Brain pericyte (primary cell): ENCODE measurements around the gene PHC2.

Source experiments
- DNase-seq: peaks from one replicate; pipeline ENCODE4 v3.0.0-alpha.2; 2012; ENCODE audit warnings: low read depth, low spot score

The PHC2 gene

DNA sequence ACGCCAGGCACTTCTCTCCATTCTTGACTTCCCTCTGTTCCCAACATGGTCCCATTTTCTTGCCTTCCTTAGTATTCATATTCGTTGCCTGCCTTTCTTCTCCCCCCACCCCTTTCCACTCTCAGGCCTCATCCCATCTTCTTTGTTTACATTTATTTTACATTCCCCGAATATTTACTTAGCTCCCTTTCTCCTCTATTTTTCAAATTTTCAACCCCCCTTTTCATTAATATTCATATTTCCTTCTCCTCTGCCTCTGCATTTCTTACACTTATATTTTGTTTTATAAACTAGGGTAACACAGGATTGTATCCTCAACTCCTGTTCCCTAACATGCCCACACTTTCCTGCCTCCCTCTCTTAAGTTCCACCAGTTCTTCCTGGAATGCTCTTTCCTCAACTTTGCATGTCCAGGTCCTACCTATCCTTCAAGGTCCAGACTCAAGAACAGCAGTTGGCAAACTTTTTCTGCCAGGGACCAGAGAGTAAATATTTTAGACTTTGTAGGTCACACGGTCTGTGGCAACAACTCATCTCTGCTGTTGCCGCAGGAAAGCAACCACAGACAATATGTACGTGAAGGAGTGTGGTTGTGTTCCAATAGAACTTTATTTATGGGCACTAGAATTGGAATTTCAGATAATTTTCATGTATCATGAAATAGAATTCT, 80.1 kb downstream of the PHC2 start:
- DNase-seq = no peak

DNA sequence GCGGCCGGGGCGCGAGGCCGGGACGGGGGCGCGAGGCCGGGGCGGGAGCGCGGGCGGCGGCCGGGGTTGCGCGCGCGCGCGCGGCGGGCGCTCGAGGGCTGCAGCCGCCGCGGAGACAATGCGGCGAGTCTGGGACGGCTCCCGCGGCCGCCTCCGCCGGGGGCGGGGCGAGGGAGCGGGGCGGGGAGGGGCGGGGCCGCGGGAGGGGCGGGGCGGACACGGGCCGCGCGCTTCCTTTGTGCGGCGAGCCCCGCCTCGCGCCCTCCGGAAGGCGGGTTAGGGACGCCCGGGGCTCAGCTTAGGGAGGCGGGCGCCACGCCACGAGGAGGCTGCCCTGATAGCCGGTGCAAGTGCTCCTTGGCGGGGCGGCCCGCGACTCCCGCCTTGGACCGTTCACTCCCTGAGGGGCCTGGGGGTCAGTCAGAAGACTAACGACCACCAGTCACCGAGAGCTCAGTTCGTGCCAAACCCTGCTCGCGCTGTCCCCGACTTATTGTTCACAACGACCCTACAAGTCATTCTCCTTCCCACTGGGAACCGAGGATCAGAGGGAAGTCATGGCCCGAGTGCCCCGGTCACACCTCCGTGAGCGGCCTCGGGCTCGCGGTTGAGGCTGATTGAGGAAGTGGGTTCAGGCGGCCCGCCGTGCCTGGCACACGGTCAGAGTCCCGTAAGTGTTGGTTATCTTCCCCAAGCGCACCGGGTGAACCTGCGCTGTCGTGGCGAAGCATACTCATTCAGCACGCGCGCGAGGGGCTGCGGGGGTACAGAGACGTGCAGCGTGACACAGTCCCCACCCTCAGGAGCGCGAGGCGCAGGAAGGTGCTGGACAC, 80.9 kb downstream of the PHC2 start:
- no peak for DNase-seq

DNA sequence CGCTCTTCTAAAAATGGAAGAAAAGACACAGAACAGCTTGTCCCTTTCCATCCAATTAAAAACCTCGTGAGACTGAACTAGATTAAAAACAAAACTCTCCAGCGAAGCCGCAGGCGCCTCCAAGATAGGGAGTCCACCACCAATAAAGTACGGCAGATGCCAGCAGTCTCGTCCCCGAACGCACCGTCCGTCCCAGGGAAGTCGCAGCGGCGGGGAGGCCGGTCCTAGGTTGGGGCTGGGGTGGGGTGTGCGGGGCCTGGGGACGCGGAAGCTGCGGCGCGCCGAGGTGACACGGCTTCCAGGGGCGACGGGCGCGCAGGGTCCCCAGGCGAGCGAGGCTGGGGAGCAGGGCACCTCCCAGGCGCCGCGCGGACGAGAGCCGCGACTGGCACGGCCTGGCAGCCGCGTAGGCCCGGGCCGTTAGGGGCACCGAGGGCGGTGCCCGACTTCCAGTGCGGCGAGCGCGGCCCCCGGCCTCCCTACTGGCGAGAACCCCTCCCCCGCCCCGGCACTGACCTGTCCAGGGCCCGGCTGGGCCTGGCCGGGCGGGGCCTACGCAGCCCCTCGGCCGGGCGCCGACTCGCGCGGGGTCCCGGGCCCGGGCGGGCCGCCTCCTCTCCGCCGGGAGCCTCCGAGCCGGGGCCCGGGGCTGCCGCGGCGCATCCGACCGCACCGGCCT, 81.7 kb downstream of the PHC2 start:
- no peak for DNase-seq

DNA sequence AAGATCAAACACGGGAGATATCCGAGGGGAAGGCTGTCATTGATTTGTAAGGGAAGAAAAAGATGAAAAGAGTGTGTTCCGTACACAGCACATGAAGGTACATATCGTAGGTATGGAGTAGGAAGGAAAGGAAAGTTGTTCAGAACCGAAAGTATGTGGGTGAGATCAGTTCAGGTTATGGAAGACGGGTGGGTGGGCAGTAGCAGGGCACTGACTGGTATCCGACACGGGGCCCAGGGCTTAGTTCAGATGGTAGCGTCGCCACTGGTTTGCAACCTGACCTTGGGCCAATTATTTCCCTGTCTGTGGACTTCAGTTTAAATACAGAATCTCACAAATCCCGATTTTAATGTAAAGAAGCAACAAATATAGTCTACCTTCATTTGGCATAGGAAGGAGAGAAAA, 82.2 kb downstream of the PHC2 start:
- DNase-seq = no peak

DNA sequence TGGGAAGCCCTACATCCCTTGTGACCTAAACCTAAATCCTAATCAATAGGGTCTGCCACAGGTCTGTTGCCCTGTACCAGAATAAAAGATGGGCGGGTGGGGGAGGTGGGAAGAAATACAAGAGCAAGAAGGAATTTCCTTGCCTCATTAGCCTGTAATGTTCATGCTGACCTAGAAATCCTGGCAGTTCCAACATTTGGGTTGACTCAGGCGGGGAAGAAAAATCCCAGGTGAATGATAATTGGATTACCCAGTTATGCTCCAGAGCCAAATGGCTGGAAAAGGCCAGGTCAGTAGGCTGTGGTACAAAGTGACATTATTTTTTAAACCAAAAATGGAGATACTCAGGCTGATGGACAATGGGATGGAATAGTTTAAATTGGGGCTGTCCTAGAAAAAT, 82.7 kb downstream of the PHC2 start:
- no peak for DNase-seq

DNA sequence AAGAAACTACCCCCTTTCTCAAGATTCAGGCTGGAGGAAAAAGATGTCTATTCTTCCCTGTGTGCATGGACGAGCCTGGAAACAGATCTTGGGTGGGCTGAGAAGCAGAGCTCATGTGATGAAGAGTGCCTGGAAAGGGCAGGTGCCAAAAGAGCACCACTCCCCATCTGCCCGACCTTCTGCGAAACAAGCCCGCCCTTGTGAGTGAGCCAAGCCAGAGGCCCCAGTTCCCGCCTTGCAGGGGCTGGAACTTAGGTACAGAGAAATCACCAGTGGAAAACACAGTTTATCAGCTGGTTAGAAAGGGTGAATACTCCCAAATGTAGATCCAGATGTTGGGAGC, 83.3 kb downstream of the PHC2 start:
- DNase-seq = no peak

DNA sequence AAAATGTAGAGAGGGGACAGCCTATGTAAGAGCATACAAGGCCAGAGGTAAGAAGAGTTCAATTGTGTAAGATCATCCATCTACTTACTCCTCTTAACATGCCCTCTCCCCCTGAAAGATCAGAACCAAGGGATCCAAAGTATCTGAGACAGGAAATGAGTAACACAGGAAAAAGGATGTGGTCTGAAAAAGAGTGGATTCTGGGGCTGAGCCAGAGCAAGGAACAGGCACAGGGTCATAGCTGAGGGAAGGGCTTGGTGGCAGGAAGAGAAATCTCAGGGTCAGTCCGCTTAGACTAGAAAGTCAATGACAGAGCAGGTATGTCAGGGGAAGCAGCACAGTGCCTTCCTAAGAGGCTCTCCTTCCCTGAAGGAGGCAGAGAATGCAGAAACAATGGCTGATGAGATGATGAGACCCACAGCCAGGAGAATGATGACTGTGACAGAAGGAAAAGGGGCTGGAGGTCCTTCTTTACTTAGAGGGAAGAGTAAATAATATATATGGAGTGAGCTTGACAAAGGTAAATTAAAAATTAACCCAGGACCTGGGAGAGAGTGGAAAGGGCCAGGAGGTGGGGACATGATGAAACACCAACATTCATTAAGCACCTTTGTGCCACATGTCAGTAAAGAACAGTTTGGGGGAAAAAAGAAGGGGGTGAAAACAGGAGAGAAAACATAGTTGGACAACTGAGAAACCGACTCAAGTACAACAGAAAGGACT, 83.8 kb downstream of the PHC2 start:
- no peak for DNase-seq

DNA sequence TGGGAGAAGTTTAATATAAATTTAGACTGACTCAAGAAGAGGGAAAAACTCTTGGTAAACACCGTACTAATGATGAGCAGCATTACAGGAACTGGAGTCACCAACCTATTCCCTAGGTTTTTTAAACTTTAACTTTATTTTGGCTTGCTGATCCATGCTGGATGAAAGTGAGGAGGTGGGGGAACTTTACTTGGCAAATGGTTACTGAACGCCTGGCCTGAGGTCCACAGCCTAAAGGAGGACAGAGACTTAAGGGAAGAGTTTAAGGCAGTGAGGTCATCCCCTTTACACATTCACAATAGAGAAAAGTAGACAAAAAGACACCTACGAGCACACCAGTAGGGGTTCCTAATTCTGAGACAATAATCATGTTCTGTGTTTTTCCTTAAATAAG, 84.4 kb downstream of the PHC2 start:
- DNase-seq = no peak

DNA sequence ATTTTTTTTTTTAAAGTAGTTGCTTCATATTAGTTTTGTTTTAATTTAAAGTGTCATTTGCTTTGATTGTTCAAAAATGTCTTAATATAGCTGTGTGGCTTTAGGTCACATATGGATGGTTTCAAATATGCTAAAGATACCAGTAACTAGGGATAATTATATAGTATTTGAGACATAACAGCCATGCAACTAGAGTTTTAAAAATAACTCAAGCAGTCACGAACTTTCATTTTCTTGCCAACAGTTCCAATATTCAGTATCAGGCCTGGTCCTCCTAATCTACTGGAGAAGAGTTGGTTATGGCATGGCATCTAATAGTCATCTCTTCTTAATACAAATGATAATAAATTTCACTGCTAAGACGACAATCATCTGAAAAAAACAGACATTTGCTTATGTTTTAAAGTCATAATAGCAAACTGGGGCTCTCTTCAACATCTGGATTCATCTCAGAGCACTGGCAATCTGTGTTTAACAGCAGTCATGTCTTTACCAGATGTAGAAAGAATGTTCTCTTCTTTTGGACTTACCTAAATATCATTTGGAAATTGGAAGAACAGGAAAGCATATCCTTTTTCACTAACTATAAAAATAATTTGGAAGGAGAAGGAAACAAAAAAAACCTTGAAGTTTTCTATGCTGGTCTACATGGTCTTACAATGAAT, 85.9 kb downstream of the PHC2 start:
- no peak for DNase-seq

DNA sequence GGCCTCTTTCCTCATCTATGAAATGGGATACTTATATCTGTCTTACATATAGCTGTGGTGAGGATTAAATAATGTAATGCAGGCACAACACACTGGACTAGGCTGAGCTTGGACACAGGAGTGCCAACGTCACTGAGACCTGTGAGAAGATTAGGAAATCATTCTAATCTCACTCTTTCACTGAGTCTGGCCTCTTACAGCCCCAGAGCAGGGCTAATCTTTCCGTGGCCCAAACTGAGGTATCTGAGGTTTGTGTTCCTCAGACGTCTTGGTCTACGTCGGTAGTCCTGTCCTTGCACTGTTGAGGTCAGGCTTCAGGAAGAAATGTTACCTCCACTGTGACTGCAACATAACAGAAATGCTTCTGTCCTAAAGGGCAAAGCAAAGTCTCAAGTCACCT, 87.4 kb downstream of the PHC2 start:
- DNase-seq = no peak

DNA sequence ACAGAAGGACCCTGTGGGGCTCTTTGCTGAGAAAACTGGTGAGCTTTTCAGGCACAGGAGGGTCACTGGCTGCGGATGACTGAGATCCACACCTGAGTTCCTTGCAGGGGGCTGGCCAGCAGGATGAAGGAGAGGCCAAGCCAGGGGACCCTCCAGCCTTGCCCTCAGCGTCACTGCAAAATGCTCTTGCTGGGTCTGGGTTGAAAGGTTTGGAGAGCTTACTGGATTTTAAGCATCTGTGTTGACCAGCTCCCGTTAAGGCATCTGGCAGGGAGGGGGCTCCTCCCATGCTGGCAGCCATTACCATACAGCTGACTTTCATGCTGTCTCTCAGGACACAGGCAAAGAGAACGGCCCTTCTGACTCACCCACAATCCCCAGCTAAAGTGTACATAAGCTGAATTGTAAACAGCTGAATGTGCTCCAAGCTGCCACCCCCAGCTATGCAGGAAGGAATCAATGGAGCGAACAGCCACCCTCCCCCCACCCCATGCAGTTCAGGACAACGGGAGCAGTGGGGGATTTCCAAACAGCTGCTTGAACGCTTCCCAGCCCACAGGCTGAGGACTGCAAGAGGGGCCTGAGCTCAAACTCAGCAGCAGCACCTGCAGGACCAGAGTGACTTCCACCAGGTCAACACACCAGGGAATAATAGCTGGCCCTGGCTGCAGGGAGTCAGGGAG, 88.7 kb downstream of the PHC2 start:
- DNase-seq = peak; percentile 100

DNA sequence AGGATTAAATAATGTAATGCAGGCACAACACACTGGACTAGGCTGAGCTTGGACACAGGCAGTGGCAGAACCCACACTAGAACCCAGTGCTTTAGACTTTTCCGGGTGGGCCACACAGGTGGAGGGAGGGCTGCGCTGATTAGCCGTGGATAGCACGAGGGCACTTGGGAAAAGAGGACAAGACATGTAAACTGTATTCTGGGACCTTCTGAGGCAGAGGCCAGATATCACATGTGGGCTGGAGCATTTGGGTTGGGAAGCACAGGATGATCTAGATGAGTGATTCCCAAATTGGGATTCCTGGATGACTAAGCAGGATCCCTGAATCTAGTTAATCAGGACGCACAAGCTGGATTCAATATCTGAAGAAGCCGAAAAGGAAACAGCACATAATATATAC, 89.7 kb downstream of the PHC2 start:
- no peak for DNase-seq

DNA sequence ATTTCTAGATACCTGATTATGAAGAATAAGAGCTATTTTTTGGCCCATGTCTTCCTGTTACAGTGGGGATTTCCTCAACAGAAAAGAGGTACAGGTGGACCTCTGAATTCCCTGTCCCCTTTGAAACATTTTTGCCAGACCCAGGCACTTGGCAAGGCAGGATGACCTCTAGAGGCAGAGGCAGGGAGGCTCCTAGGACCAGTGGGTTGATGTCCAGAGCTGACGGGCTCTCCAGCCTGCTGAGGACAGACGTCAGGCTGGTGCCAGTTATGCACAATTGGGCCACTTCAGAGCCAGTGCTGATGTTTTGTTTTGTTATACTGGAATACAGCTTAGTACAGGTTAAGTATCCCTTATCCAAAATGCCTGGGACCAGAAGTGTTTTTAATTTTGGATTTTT, 91.5 kb downstream of the PHC2 start:
- DNase-seq = no peak

DNA sequence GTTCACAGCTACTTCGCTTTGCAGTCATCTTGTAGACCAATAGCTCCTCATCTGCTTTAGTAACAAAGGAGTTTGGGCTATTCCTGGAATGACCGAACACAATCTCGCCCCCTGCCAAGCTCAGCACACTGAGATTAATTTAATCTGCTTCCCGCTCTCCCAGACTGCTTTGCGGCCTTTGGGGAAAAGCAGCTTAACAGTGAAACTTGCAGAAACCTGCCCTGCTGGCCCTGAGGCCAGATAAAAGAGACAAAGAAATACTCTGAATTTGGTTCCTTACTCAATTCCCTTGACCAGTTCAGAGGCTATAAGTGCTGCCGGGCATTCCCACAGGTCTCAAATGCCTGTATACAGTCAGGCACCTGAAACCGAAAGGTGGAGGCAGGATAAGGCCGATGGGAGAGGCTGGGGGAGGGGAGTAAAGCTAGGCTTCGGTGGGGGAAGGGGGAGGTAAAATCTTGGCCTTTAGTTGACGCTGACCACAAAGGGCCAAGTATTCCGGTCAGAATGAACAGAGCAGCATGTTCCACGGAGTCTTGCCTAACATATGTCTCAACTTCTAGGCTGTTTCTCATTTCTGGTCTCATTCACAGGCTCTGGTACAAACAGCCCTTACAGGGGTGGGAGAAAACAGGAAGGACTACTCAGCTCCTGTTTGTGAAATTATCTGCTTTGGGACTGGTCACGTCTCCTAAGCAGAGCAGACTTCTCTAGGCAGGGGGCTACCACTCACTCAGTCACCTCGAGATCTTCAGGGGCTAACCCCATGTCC, 92.3 kb downstream of the PHC2 start:
- no peak for DNase-seq

DNA sequence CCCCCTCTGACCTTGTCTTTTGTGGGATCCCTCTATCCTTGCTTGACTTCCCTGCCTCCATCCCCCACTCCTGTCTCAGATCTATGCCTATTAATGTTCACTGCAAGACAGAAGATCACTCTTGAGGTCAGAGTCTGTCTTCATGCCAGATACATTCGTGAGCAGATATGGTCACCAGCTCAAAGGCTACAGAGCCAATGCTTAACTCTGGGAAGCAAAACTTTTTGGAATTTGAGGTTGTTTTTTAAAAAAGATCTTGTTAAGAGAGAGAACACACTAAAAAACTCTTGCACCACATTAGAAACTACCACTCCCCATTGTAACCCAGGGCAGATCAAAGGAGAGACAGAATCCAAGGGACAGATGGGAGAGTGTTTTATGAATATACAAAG, 92.9 kb downstream of the PHC2 start:
- no peak for DNase-seq

DNA sequence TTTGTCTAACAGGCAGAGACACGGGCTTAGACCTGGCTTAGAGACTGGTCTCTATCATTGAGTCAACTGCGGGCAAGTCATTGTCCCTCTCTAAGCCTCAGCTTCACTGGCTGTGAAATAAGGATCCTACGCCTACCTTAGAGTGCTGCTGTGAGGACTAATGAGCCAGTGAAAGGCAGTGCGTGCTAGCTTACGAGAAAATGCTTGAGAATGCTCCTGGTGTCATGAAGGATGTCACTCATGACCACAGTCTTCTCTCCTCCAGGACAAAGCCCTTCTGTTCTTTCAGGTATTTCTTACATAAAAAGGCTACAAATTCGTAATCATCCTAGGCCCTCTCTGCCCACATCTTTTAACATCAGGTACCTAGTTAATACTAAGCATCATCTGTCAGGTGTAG, 93.5 kb downstream of the PHC2 start:
- DNase-seq = no peak

DNA sequence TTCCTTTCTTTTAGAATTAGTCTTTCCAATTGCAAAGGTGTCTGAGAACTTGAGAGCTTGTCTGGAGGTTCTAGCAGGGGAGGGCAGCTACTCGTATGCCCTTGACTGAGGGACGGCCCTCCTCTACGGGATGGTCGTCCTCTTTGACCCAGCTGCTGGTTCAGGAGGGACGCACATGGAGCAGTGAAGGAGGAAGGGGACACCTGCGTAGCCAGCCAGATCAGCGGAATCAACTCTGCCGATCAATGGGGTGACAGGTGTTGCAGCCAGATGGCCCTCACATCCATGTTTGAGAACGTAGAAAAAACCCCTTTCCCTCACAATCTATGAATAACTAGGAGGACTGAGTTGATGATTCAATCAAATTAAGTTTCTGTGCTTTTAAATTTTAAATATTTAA, 94.3 kb downstream of the PHC2 start:
- DNase-seq = no peak

DNA sequence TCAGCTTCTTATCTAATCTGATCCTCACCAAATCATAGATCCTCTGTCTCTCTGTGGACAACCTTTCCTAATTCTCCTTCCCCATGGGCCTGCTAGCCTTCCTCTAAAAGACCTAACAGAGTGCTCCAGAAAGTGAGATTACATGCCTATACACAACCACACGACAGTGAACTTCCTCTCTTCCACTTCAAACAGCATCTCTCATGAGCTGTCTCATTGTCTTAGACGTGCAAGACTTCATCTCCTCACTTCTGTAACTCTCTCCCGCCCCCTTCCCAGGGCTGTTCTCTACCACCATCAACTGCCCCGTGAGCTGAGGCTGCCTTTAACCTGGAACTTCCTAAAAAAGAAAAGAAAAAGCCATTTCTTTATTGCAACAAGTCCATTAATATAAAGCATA, 95.9 kb downstream of the PHC2 start:
- no peak for DNase-seq

DNA sequence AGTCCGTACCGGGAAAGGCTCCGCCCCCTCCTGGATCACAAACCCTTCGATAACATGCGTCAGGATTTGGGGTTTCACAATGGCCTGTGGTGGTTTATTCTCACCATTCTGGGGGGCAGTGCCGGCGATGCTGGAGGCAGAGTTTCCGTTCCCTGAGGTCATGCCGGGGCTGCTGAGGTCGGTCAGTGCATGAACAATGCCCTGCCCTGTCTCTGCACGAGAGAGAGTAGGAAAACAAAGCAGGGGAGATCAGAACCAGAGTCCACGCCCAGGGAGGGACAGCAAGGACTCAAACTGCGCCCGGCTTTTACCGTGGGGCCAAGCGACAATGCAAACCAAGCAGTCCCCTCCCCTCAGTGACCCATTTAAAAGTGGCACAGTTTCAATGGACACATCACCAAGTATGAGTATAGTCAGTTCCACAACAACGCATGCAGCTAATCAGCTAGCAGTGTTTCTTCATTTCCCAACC, 96.8 kb downstream of the PHC2 start:
- no peak for DNase-seq

DNA sequence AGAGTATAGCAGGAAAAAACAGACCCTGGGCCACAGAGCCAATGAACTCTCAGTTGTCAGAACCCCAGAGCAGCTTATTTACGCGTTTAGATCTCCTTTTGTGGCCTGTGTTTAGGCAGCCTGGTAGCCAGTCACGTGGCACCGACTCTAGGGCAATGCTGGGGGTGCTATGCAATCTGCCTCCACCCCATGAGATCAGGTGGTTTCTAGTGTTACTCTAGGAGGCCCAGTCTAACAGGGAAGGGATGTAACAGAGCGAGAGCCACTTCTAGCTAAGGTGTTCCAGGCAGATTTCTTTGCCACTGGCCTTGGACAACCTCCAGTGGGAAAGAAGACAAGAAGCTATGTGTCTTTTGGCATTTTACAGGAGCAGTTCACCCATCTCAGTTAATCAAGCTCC, 98.0 kb downstream of the PHC2 start:
- no peak for DNase-seq
